OCI-LY1 (cell line): ENCODE measurements around the gene MLPH.

Experiments used
- CTCF ChIP-seq: fragments of 200-600 bp; sonication (generic), shearing (Covaris generic); IDR thresholded peaks from 2 replicates; pipeline ENCODE4 v1.5.1; 2017; ENCODE audit warnings: mild to moderate bottlenecking, antibody characterized with exemption, low read length, moderate library complexity, mixed read lengths
- EZH2 ChIP-seq: fragments of 200-600 bp; sonication (generic), shearing (Covaris generic); IDR thresholded peaks from 2 replicates; pipeline ENCODE4 v1.8.0; 2017; ENCODE audit warnings: borderline replicate concordance, mixed run types, mild to moderate bottlenecking, antibody characterized with exemption, low read length, moderate library complexity, mixed read lengths

- TF ChIP-seq CTCF: no peak
- TF ChIP-seq EZH2: no peak
Observed at GRCh38 chr2:237472909-237473877, 13.9 kb upstream of the MLPH start.
